Activated T-helper 17 cell treated with anti-CD3 and anti-CD28 coated beads, Interleukin-2, amount 50 U/mL, for 72 hours (primary cell): ENCODE measurements around the gene IL6. TPM values are rescaled to one million over a fixed set of nuclear protein-coding genes. Genes with fewer than 3 reads are reported as not detected.
"Not testable (repeated sequence)": the region's sequence is repeated elsewhere in the genome, so short reads cannot be mapped to it uniquely, and the experiment has no call there.

Experiments used
- ATAC-seq: fragments of 150-1000 bp; cut with Tn5 transposase; replicated peaks from 2 replicates; pipeline ENCODE4 v1.10.0; 2021; ENCODE audit warnings: mild to moderate bottlenecking, moderate library complexity
- H3K27ac Mint-ChIP-seq: one replicate; pipeline ENCODE4 v1.8.0; 2022; ENCODE audit warnings: mixed read lengths
- H3K27me3 Mint-ChIP-seq: one replicate; pipeline ENCODE4 v1.8.0; 2022; ENCODE audit warnings: mixed read lengths
- H3K36me3 Mint-ChIP-seq: one replicate; pipeline ENCODE4 v1.8.0; 2022; ENCODE audit warnings: low read depth, mild to moderate bottlenecking, mixed read lengths
- H3K4me1 Mint-ChIP-seq: one replicate; pipeline ENCODE4 v1.8.0; 2022; ENCODE audit warnings: mixed read lengths
- H3K4me3 Mint-ChIP-seq: one replicate; pipeline ENCODE4 v1.8.0; 2022; ENCODE audit warnings: mild to moderate bottlenecking, mixed read lengths
- H3K9me3 Mint-ChIP-seq: one replicate; pipeline ENCODE4 v1.8.0; 2022; ENCODE audit warnings: mixed read lengths
- total RNA-seq, 2 donors: library from RNA; stranded (reverse); gene quantifications; one replicate each; pipeline ENCODE4 v1.2.3, GENCODE V29; 2022

Gene IL6
- total RNA-seq, 2 donors from 2014 or later: 1.0 to 2.1 TPM

- peak overlapping the region; percentile 50 for H3K4me3 Mint-ChIP-seq
- H3K27me3 Mint-ChIP-seq: no peaks in the 10 kb centered on the region
- peak overlapping the region; percentile 85 for H3K27ac Mint-ChIP-seq
- no peaks in the 10 kb centered on the region for H3K36me3 Mint-ChIP-seq
- ATAC-seq: no peak
- H3K9me3 Mint-ChIP-seq: peaks cover 5% of the 10 kb centered on the region
- peaks cover 46% of the 10 kb centered on the region for H3K4me1 Mint-ChIP-seq
Measured at GRCh38 chr7:22697322-22697859, 29.6 kb upstream of the IL6 start.

GRCh38 chr7:22697876-22698606 is 29.0 kb upstream of the IL6 start:
- peak overlapping the region; percentile 85 for H3K27ac Mint-ChIP-seq
- peaks cover 46% of the 10 kb centered on the region for H3K4me1 Mint-ChIP-seq
- peak overlapping the region; percentile 50 for H3K4me3 Mint-ChIP-seq

GRCh38 chr7:22698767-22699166 is 28.2 kb upstream of the IL6 start:
- no peaks in the 10 kb centered on the region for H3K36me3 Mint-ChIP-seq
- peaks cover 42% of the 10 kb centered on the region for H3K4me1 Mint-ChIP-seq
- no peaks in the 10 kb centered on the region for H3K27me3 Mint-ChIP-seq
- H3K4me3 Mint-ChIP-seq: peak overlapping the region; percentile 50
- H3K27ac Mint-ChIP-seq: peak overlapping the region; percentile 85
- peaks cover 5% of the 10 kb centered on the region for H3K9me3 Mint-ChIP-seq
- peak; percentile 78 for ATAC-seq

More at GRCh38 chr7:22697876-22698606, 29.0 kb upstream of the IL6 start:
- ATAC-seq: peak; percentile 76
- Mint-ChIP-seq H3K27me3 (no peaks in the 10 kb centered on the region), H3K9me3 (peaks cover 5% of the 10 kb centered on the region), H3K36me3 (no peaks in the 10 kb centered on the region)

GRCh38 chr7:22700559-22701002 is 26.4 kb upstream of the IL6 start:
- peak; percentile 15 for ATAC-seq
- Mint-ChIP-seq H3K27me3 (no peaks in the 10 kb centered on the region), H3K36me3 (no peaks in the 10 kb centered on the region), H3K4me1 (peaks cover 24% of the 10 kb centered on the region), H3K4me3 (no peak overlapping the region), H3K9me3 (peaks cover 5% of the 10 kb centered on the region), H3K27ac (peak overlapping the region; percentile 22)

GRCh38 chr7:22702516-22702915 is 24.5 kb upstream of the IL6 start:
- Mint-ChIP-seq H3K27ac (no peak overlapping the region), H3K4me1 (peaks cover 17% of the 10 kb centered on the region), H3K4me3 (no peak overlapping the region), H3K9me3 (peaks cover 5% of the 10 kb centered on the region), H3K36me3 (no peaks in the 10 kb centered on the region), H3K27me3 (no peaks in the 10 kb centered on the region)
- ATAC-seq: no peak

GRCh38 chr7:22703107-22703855 is 23.7 kb upstream of the IL6 start:
- not testable (repeated sequence) for ATAC-seq, H3K9me3 Mint-ChIP-seq, H3K36me3 Mint-ChIP-seq, H3K27ac Mint-ChIP-seq, H3K4me3 Mint-ChIP-seq, H3K27me3 Mint-ChIP-seq
- H3K4me1 Mint-ChIP-seq: peaks cover 10% of the 10 kb centered on the region

- H3K9me3 Mint-ChIP-seq, H3K4me3 Mint-ChIP-seq, H3K4me1 Mint-ChIP-seq, H3K27ac Mint-ChIP-seq, H3K36me3 Mint-ChIP-seq, ATAC-seq, H3K27me3 Mint-ChIP-seq: not testable (repeated sequence)
Measured at GRCh38 chr7:22703978-22704610, 22.9 kb upstream of the IL6 start.

GRCh38 chr7:22704722-22705121 is 22.3 kb upstream of the IL6 start:
- not testable (repeated sequence) for H3K27ac Mint-ChIP-seq, H3K27me3 Mint-ChIP-seq, H3K36me3 Mint-ChIP-seq, H3K9me3 Mint-ChIP-seq, H3K4me1 Mint-ChIP-seq, ATAC-seq, H3K4me3 Mint-ChIP-seq

- not testable (repeated sequence) for H3K27me3 Mint-ChIP-seq, H3K4me1 Mint-ChIP-seq, H3K27ac Mint-ChIP-seq, H3K4me3 Mint-ChIP-seq, H3K9me3 Mint-ChIP-seq, H3K36me3 Mint-ChIP-seq, ATAC-seq
Measured at GRCh38 chr7:22705874-22706273, 21.1 kb upstream of the IL6 start.

GRCh38 chr7:22707026-22707691 is 19.8 kb upstream of the IL6 start:
- H3K27ac Mint-ChIP-seq, H3K4me3 Mint-ChIP-seq, H3K9me3 Mint-ChIP-seq, ATAC-seq, H3K4me1 Mint-ChIP-seq, H3K27me3 Mint-ChIP-seq, H3K36me3 Mint-ChIP-seq: not testable (repeated sequence)

- H3K4me3 Mint-ChIP-seq, H3K9me3 Mint-ChIP-seq, H3K4me1 Mint-ChIP-seq, H3K27me3 Mint-ChIP-seq, H3K27ac Mint-ChIP-seq, H3K36me3 Mint-ChIP-seq, ATAC-seq: not testable (repeated sequence)
Measured at GRCh38 chr7:22708214-22708613, 18.8 kb upstream of the IL6 start.

- not testable (repeated sequence) for H3K27me3 Mint-ChIP-seq
Measured at GRCh38 chr7:22708677-22709061, 18.3 kb upstream of the IL6 start.

GRCh38 chr7:22709062-22709829 is 17.8 kb upstream of the IL6 start:
- H3K27me3 Mint-ChIP-seq, H3K4me1 Mint-ChIP-seq, H3K36me3 Mint-ChIP-seq, H3K9me3 Mint-ChIP-seq, H3K4me3 Mint-ChIP-seq, ATAC-seq, H3K27ac Mint-ChIP-seq: not testable (repeated sequence)

More at GRCh38 chr7:22708677-22709061, 18.3 kb upstream of the IL6 start:
- not testable (repeated sequence) for H3K27ac Mint-ChIP-seq, ATAC-seq, H3K9me3 Mint-ChIP-seq, H3K36me3 Mint-ChIP-seq, H3K4me1 Mint-ChIP-seq, H3K4me3 Mint-ChIP-seq

GRCh38 chr7:22709857-22710256 is 17.1 kb upstream of the IL6 start:
- H3K4me3 Mint-ChIP-seq: no peak overlapping the region
- no peak for ATAC-seq
- H3K36me3 Mint-ChIP-seq: no peaks in the 10 kb centered on the region
- no peaks in the 10 kb centered on the region for H3K4me1 Mint-ChIP-seq
- H3K27me3 Mint-ChIP-seq: peaks cover 6% of the 10 kb centered on the region
- H3K9me3 Mint-ChIP-seq: no peaks in the 10 kb centered on the region
- H3K27ac Mint-ChIP-seq: no peak overlapping the region
